WI38 (cell line): Measurements from ENCODE around the gene EEF1AKMT1.

Experiments
- H3K4me3 ChIP-seq: 2 replicates; pipeline ENCODE4 v1.5.1; 2011; ENCODE audit warnings: low read depth, mild to moderate bottlenecking, control low read depth, low read length
- CTCF ChIP-seq: IDR thresholded peaks from 2 replicates; pipeline ENCODE4 v1.5.1; 2012; ENCODE audit warnings: low read depth, mild to moderate bottlenecking, control low read depth, low read length

EEF1AKMT1 gene

GRCh38 chr13:20713751-20714150 is 60.0 kb downstream of the EEF1AKMT1 start:
- TF ChIP-seq CTCF, result no peak
- H3K4me3 ChIP-seq, result no peak overlapping the region

- H3K4me3 ChIP-seq, result no peak overlapping the region
- no peak for TF ChIP-seq CTCF
These were observed 60.8 kb downstream of the EEF1AKMT1 start for GRCh38 chr13:20713014-20713376.

- no peak for TF ChIP-seq CTCF
- no peak overlapping the region for H3K4me3 ChIP-seq
These were observed 62.3 kb downstream of the EEF1AKMT1 start for GRCh38 chr13:20711301-20712044.

GRCh38 chr13:20709782-20710181 is 64.0 kb downstream of the EEF1AKMT1 start:
- no peak overlapping the region for H3K4me3 ChIP-seq
- TF ChIP-seq CTCF, result no peak

GRCh38 chr13:20709369-20709768 is 64.4 kb downstream of the EEF1AKMT1 start:
- TF ChIP-seq CTCF, result no peak
- H3K4me3 ChIP-seq, result no peak overlapping the region

GRCh38 chr13:20708216-20708615 is 65.5 kb downstream of the EEF1AKMT1 start:
- TF ChIP-seq CTCF, result no peak
- no peak overlapping the region for H3K4me3 ChIP-seq

GRCh38 chr13:20706661-20707060 is 67.1 kb downstream of the EEF1AKMT1 start:
- H3K4me3 ChIP-seq, result no peak overlapping the region
- no peak for TF ChIP-seq CTCF
